GM18505 (cell line): ENCODE measurements around the gene SOCS3.

ENCODE experiments used
- ATAC-seq: cut with Tn5 transposase; IDR thresholded peaks from one replicate; pipeline ENCODE4 v1.9.1; 2021; ENCODE audit not compliant: unreplicated experiment
- POLR2A ChIP-seq: IDR thresholded peaks from 4 replicates; pipeline ENCODE4 v1.6.1; 2011; ENCODE audit warnings: borderline replicate concordance; ENCODE audit not compliant: insufficient read depth, insufficient read length; ENCODE audit errors: extremely low read depth

SOCS3 gene

GRCh38 chr17:78397681-78398101 is 37.8 kb upstream of the SOCS3 start:
- ATAC-seq = no peak
- TF ChIP-seq POLR2A = no peak

- TF ChIP-seq POLR2A = no peak
- ATAC-seq = no peak
Measured at GRCh38 chr17:78396441-78397337, 36.8 kb upstream of the SOCS3 start.

- TF ChIP-seq POLR2A = no peak
- ATAC-seq = no peak
Measured at GRCh38 chr17:78395155-78395554, 35.3 kb upstream of the SOCS3 start.

DNA sequence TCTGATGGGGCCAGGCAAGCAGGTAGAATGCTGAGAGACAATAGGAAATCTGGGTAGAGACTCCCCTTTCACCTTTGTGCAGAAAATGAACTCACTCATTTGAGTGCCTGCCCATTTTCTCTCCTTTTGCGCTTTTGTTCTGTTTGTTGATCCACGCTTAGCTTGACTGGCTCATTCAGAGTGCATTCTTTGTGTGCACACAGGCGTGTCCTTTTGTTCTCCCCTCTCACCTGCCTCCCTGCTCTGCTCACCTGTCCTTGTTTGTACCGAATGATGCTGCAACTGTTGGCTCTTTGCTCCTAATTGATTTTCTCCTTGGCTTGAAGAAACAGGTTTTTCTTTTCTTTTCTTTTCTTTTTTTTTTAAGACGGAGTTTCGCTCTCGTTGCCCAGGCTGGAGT is 34.3 kb upstream of the SOCS3 start:
- no peak for TF ChIP-seq POLR2A
- no peak for ATAC-seq

DNA sequence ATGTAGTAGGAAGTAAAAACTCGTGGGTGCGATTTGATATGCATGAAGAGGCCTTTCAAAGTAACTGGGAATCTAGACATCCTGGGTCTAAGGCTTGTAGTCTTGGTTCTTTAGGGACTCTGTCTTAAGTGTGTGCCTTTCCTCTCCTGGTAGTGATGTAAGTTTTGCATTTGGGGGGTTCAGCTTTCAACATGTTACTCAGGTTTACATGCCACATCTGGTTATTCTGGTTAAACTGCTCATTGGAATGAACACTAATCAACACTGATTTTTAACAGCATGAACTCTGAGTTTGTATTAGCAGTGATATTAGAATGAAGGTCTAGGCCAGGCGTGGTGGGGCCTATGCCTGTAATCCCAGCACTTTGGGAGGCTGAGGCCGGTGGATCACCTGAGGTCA is 33.7 kb upstream of the SOCS3 start:
- no peak for ATAC-seq
- no peak for TF ChIP-seq POLR2A

- no peak for TF ChIP-seq POLR2A
- ATAC-seq = no peak
Measured at GRCh38 chr17:78392295-78392694, 32.4 kb upstream of the SOCS3 start.

DNA sequence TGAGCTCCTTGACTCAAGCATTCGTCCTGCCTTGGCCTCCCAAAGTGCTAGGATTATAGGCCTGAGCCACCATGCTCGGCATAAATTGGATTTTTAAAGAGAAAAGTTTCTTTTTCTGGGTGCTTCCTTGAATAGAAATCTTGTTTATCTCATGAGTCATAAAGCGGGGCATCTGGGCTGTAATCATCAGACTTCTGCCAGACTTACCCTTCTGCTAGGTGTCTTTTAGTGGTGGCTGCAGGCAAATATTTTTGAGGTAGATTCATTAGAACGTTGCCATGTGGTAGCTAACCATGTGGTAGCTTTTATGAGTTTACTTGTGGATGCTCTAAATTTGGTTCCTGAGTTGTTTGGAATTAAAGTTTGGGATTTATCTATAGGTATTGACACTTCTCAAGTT is 32.0 kb upstream of the SOCS3 start:
- no peak for ATAC-seq
- no peak for TF ChIP-seq POLR2A

DNA sequence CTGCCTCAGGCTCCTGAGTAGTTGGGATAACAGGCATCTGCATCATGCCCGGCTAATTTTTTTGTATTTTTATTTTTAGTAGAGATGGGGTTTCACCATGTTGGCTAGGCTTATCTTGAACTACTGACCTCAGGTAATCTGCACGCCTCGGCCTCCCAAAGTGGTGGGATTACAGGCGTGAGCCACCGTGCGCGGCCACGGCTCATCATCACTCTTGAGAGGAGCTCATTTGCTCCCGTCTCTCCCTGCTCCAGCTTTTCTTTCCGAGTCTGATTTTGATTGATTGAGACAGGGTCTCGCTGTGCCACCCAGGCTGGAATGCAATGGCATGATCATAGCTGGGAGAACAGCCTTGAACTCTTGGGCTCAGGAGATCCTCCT is 31.2 kb upstream of the SOCS3 start:
- no peak for TF ChIP-seq POLR2A
- ATAC-seq = no peak

DNA sequence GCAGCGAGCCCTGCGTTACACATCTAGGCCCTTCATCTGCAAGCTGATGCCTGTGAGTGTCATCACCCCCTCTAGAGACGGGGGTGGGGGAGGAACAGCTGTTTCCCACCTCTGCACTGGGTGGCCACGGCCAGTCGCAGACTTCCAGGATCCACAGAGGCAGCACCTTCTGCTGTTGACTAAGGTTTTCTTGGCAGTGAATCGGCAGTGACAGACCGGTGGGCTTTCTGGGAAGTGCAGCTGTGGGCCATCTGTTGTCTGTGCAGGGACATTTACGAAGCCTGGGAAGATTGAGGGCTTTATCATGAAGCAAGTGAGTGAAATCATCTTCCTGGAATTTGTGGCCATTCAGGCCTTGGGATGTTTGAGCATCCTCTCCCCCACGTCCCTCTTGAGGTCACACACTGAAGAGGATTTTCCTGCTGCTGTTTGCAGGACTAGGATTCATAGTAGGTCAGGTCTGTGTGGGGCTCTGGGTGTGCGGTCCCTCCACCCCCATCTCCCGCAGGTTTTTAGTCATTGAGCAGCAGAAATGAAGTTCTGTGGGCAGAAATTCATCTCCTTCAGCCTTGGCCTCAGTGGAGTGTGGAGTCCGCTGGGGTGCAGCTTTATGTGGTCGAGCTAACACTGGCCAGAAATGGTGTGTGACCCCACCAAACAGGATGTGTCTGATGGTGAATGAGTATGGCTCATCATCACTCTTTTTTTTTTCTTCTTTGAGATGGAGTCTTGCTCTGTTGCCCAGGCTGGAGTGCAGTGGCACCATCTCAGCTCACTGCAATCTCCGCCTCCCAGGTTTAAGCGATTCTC is 30.6 kb upstream of the SOCS3 start:
- ATAC-seq = no peak
- no peak for TF ChIP-seq POLR2A

DNA sequence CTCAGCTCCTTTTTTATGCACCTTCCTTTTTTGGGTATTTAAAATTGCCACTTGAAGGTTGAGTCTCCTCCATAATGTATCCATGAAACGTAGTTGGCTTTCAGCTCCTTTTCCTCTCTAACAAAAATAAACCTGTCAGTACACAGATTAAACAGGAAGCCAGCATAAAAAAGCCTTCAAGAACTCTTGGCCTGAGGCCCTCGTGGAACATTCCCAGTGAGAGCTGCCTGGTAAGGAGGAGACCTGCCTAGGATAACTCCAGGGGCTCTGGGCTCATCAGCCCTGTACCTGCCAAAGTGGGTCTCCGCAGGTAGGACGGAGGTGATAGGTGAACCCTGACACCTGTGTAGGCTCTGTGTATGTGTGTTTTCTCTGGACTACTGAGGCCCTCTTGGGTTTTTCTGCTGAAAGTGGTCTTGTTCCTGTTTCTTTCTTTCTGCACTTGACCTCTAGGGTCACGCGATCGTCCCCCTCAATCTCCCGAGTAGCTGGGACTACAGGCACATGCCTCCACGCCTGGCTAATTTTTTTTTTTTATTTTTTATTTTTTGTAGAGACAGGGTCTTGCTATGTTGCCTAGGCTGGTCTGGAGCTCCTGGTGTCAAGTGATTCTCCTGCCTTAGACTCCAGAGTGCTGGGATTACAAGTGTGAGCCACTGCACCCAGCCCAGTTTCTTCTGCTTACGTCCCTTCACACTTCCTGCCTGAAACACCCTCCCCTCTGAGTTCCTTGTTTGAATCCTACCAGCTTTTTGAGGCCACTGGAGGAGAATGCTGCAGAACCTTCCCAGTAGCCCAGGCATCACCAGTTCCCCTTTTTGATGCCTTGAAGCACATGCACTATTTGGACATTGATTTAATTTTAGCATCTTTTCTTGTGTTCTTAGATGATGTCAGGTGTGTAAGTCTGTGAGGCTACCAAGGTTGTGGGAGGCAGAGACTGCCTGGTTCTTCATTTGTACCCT is 28.4 kb upstream of the SOCS3 start:
- ATAC-seq = no peak
- peak; percentile 31 for TF ChIP-seq POLR2A

- no peak for TF ChIP-seq POLR2A
- no peak for ATAC-seq
Measured at GRCh38 chr17:78384479-78385175, 24.8 kb upstream of the SOCS3 start.

DNA sequence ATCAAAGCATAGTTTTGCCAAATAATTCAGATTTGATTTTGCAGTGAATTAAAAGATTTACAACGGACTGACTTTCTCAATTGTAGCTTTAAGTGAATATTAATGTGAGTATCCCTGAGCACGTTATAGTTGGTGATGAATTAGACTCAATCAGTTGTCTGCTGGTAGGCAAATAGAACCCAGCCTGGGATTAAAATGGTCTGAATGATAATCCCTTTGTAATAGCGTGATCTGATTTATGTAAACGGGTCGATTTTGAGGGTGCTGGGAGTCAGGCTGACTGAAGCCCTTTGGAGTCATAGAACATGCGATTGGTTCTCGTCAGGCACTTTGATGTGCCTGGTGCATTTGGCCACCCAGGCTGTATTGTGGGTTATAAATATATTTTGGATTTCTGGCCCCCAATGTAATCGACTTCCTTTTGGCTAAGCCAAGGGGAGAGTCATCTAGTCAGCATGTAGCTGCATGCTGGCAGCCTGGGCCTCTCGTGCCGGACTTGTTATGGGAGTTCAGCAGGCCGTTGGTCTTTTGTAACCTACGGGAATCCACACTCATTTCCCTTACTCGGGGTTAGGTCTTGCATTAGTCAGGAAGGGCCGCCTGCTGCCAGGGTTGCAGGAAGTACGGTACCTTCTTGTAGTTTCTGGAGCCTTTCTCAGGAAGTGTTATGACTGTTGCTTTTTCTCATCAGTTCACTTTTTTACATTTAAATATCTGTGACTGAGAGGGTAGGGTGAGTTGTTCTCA is 24.0 kb upstream of the SOCS3 start:
- ATAC-seq = no peak
- peak; percentile 55 for TF ChIP-seq POLR2A

GRCh38 chr17:78381601-78382232 is 21.8 kb upstream of the SOCS3 start:
- ATAC-seq = no peak
- no peak for TF ChIP-seq POLR2A
